GM19240 (cell line): ENCODE measurements around the gene CFAP251.
"Not testable (repeated sequence)": the region's sequence is repeated elsewhere in the genome, so short reads cannot be mapped to it uniquely, and the experiment has no call there.

Experiments used
- DNase-seq: peaks from one replicate; pipeline ENCODE4 v3.0.0; 2011; ENCODE audit warnings: low spot score; ENCODE audit not compliant: insufficient read length

The CFAP251 gene

DNA sequence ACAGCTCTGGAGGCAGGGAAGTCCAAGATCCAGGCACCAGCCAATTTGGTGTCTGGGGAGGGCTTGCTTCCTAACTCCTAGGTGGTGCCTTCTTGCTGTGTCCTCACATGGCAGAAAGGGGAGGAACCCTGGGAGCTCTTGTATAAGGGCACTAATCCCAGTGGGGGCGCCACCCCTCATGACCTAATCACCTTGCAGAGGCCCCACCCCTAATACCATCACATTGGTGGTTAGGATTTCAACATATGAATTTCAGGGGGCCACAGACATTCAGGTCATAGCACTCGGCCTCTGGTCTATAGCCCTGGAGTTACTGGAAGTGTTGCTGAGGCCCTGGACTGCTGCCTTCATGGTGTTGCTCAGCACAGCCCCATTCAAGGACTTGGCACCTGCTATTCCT lies 15.2 kb upstream of the CFAP251 start:
- DNase-seq, result no peak

DNA sequence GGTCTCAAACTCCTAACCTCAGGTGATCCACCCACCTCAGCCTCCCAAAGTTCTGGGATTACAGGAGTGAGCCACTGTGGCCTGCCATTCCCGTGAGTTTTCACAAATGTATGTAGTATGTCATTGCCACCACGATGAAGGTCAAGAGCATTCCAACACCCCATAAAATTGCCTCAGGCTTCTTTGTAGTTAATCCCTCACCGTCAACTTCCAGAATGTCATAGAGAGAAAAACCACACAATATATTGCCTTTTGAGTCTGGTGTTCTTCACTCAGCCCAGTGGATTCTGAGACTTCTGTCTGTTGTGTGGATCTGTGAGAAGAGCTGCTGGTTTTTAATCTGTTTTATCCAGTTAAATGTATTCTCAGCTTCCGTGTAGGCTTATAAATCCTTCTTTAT lies 12.6 kb upstream of the CFAP251 start:
- DNase-seq, result no peak

DNA sequence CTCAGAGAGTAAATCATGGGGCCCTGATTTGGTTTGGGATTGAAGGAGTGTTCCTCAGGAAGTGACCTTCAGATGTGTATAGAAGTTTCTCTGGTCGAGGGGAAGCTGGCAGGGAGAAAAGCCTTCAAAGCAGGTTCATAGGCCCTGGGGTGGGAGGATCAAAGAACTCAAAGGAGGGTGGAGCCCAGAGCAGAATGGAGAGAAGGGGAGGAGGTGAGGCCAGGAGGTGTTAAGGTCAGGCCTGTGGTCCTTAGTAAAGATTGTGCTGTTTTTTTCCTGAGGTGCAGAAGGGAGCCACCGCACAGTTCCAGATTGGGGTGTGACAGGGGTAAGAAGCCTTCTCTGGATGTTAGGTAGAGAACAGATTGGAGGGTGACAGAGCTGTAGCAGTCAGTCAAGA lies 9.7 kb upstream of the CFAP251 start:
- no peak for DNase-seq

DNA sequence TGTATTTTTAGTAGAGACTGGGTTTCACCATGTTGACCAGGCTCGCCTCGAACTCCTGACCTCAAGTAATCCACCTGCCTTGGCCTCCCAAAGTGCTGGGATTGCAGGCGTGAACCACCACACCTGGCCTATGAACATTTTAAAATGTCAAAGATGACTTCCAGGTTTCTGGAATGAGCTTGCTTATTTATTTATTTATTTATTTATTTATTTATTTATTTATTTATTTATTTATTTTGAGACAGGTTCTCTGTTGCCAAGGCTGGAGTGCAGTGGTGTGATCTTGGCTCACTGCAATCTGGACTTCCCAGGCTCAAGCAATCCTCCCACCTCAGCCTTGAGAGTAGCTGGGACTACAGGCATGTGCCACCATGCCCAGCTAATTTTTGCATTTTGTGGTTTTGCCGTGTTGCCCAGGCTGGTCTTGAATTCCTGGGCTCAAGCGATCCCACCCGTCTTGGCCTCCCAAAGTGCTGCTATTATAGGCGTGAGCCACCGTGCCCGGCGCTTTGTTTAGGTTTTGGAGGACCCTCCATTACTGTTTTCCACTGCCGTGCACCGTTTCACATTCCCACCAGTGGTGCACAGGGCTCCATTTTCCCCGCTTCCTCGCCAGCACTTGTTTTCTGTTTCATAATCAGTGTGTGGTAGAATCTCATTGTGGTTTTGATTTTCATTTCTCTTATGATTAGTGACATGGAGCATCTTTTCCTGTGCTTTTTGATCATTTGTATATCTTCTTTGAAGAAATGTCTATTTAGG lies 6.4 kb upstream of the CFAP251 start:
- DNase-seq, result no peak

DNA sequence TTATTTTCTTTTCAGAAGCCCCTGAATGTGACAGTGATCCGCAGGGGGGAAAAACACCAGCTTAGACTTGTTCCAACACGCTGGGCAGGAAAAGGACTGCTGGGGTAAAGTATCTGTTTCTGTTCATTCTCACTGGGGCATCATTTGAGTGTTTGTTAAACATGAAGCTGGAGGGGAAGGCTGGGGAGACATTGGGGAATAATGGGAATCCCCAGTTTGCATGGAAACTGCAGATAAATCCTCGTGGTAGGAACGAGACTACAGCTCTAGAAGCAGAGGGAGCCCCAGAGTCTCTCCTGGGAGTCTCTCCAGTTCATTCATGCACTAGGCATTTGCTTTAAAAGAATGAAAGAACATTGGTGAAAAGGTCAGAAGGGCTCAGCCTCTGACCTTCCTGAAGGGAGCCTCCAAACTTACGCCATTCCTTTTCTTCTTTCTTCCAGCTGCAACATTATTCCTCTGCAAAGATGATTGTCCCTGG lies 2.5 kb upstream of the CFAP251 start:
- no peak for DNase-seq

DNA sequence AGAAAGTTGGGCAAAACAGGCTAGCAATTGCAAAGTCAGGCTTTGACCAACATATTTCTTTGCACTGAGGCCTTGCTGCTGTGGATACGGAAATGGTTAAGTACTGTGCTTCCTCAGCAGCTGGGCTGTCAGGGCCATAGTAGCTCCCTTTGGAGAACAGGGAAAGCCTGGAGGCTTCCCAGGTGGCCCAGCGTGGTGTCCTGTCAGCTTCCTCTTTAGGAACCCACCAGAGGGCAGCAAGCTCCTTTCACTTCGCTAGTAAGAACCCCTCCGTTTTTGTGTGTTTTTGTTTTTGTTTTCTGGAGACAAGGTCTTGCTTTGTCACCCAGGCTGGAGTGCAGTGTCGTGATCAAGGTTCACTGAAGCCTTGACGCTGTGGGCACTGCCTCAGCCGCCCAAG lies 1.7 kb upstream of the CFAP251 start:
- no peak for DNase-seq

DNA sequence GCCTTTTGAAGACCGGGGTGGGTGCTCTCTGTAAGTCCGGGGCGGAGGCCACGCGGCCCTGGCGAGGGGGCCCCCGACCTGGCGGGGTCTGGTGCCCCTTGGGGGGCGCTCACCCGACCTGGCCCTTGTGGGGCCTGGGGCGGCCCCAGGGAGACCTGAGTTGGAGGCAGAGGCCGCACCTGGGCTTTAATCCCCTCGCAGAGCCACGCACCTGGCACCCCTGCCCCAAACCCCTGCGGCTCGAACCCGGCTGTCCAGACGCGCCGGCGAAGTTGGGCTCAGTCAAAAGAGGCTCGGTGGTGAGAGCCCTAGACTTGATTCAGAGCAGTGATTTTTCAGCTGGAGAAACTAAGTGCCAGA lies 267 bp downstream of the CFAP251 start:
- no peak for DNase-seq

DNA sequence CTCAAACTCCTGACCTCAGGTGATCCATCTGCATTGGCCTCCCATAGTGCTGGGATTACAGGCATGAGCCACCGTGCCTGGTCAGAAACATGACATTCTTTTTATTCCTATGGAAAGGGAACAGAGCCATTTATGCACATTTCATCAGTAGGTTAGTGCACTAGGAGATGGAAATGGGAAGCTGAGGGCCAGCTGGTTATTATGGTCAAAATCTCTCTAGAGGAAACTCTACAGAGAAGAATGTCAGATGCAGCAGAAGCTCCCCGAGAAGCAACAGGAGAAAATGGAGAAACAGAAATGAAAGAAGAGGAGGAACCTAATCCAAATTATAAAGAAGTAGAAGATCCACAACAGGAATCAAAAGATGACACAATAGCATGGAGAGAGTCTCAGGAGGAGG lies 2.7 kb downstream of the CFAP251 start:
- no peak for DNase-seq

DNA sequence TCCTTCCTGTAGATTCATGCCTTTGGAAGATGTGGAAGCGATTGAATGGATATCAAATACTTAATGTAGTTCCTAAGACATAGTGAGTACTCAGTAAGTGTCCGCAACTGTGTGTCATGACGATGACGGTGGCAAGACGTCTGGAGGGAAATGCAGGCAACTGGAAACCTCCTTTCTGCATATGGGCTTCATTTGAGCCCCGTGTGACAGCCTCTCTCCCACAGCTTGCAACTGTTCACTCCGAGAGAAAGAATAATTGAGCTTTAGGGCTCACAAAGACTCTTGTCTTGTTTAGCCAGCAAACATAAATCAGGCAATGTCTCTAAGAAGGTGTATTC lies 6.9 kb downstream of the CFAP251 start:
- no peak for DNase-seq

DNA sequence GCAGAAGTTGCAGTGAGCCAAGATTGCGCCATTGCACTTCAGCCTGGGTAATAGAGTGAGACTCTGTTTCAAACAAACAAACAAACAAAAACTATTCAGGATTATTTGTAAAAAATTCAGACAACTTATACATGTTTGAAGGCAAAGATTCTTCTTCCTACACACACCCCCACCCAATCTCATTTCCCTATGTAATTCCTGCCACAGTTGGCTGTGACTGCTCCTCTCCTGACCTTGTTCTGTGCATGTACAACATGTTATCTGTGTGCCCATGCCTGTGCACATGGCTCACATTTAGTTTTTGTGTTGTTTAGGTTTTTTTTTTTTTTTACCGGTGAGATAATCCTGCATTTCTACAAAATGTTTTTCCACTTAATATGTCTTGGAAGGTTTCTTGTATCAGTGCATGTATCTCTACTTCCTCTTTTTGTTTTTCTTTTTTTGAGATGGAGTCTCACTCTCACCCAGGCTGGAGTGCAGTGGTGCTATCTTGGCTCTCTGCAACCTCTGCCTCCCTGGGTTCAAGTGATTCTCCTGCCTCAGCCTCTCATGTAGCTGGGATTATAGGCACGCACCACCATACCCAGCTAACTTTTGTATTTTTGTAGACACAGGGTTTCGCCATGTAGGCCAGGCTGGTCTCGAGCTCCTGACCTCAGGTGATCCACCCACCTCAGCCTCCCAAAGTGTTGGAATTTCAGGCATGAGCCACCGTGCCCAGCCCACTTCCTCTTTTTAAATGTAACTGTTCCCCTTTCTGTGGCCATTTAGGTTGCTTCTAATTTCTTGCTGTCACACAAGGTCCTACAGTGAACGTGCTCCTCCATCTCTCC lies 8.7 kb downstream of the CFAP251 start:
- DNase-seq, result no peak

DNA sequence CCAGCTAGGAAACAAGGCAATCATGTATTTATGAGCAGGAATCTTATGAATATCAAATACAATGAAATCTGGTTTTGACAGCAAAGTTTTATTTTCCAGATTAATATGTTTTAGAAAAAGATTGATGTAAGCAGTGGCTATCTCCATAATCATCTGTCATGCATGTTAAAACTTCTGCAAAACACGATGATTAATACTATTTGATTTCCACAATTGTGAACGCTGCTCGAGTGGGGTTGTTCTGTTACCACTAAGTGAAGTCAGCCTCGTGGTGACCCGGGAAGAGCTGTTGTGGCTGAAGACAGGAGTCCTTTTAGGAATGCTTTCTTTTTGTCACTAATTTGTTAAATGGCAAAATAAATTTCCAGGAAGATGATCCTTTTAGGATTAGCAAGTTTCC lies 9.4 kb downstream of the CFAP251 start:
- no peak for DNase-seq

DNA sequence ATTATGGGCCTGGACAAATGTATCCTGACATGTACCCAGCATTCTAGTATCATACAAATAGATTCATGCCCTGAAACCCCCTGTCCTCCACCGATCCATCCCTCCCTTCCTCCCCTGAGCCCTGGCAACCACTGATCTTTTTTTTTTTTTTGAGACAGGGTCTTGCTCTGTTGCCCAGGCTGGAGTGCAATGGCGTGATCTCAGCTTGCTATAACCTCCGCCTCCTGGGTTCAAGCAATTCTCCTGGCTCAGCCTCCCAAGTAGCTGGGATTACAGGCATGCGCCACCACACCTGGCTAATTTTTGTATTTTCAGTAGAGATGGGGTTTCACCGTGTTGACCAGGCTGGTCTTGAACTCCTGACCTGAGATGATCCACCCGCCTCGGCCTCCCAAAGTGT lies 11.2 kb downstream of the CFAP251 start:
- not testable (repeated sequence) for DNase-seq

DNA sequence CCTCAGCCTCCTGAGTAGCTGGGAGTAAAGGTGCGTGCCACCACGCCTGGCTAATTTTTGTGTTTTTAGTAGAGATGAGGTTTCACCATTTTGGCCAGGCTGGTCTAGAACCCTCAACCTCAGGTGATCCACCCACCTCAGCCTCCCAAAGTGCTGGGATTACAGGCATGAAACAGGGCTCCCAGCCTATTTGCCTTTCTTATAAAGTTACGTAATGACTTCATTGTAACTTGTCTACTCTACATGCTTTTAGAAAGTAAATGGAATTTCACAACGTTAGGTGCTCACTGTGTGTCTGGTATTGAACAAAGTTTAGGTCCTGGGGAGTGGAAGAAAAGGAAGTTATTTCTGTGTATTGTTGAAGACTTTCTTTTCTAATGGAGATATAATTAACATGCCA lies 12.5 kb downstream of the CFAP251 start:
- no peak for DNase-seq

DNA sequence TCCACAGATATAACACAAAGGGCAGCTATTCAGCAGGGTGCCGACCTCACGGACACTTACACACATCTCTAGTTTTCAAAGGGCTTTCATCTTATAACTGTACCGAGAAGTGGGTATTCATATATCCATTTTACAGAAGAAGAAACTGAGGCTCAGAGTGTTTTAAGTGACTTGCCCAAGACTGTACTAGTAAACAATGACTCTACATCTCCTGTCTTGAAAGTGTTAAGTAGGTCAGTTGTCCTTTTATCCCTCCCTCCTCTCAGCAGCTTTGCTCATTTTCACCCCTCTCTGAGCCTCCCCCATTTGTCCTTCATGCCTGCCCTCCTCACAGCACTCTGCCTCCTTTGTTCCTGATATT lies 13.8 kb downstream of the CFAP251 start:
- no peak for DNase-seq

DNA sequence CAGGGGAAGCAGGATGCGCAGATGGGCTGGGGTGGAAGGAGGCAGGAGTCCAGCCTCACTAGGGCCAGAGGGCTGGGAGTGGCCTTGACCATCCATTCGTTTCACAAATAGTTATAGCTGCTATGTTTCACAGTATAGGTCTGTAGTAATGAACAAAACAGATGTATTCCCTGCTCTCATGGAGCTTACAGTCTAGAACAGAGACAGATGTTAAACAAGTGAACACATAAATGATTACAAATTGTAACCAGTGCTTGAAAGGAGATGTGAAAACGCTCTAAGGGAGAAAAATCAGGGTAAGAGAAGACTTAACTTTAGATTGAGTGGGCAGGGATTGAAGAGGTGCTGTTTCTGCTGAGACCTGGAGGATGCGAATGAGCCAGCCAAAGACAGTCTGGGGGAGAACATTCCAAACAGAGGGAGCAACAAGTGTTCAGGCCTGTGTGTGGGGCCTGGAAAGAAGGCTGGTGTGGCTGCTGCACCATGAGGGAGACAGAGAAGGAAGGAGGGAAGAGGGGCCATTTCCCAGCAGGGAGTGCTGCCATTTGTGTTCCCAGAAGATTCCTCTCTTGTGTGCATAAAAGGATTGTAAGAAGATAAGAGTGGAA lies 14.6 kb downstream of the CFAP251 start:
- DNase-seq, result no peak

DNA sequence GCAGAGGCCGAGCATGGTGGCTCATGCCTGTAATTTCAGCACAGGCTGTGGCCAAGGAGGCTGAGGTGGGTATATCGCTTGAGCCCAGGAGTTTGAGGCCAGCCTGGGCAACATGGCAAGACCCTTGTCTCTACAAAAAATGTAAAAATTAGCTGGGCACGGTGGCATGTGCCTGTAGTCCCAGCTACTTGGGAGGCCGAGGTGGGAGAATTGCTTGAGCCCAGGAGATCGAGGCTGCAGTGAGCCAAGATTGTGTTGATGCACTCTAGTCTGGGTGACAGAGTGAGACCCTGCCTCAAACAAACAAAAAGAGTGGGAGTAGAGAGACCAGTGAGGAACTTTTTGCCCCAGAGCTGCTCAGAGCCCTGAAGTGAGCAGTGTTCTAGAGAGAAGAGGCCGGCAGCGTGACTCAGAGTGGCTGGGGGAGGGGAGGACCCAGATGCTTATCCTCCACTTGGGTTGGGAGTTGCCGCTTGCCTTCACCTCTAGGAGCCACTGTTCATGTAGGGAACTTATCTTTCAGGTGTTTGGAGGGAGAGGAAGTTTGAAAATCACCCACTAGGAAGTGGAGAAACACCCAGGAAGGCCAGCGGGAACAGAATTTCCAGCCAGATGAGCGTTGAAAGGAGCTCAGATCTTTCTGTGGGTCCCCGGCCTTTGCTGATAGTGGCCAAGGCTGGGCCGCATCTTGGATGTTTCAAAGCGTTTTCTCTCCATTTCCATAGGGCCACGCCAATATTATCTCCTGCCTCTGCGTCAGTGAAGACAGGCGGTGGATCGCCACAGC lies 15.3 kb downstream of the CFAP251 start:
- DNase-seq, result no peak

DNA sequence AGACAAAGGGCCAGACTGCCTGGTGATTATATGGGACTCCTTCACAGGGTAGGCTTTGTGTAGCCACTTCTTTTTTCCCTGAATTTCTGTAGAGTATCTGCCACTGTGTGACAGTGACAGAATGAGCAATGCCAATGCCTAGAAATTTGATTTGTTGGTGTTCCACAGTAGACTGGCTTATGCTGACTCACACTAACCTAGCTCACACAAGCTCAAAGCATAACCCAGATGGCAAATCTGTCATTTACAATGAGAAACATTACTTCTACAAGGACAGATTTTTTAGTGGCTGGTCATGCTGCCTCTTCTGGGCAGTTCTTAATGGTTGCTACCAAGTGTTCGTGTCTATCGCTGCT lies 15.9 kb downstream of the CFAP251 start:
- DNase-seq, result no peak

DNA sequence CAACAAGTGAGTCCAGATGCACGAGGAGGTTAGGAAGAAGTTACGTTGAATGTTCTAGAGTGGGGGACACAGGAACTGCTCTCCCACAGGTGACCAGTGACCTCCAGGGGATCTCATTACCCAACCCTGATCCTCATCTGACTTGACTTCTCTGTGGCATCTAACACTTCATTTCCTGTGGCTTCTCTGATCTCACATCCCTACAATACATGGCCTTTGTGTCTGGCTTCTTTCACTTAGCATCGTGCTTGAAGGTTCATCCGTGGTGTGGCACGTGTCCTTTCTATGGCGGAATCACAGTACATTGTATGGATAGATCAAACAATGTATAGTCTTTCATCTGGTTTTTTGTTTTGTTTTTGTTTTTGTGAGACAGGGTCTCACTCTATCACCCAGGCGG lies 19.3 kb downstream of the CFAP251 start:
- DNase-seq, result no peak

DNA sequence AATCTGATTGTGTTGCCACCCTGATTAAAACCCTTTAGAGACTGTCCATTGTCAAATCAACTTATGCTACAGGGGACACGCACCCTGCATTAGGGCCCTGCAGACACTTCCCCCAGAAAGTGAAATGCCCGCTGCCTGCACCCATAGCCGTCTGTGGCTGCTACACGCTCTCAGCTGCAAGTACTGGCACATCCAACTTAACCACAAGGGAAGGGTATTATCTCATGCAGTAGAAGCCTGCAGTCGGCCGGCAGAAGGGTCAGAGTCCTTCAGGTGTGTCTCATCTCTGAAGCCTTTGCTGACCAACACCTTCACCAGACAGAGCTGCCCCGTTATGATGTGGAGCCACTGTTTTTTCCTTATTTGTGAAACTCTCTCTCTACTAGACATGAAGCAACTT lies 20.8 kb downstream of the CFAP251 start:
- DNase-seq, result no peak

DNA sequence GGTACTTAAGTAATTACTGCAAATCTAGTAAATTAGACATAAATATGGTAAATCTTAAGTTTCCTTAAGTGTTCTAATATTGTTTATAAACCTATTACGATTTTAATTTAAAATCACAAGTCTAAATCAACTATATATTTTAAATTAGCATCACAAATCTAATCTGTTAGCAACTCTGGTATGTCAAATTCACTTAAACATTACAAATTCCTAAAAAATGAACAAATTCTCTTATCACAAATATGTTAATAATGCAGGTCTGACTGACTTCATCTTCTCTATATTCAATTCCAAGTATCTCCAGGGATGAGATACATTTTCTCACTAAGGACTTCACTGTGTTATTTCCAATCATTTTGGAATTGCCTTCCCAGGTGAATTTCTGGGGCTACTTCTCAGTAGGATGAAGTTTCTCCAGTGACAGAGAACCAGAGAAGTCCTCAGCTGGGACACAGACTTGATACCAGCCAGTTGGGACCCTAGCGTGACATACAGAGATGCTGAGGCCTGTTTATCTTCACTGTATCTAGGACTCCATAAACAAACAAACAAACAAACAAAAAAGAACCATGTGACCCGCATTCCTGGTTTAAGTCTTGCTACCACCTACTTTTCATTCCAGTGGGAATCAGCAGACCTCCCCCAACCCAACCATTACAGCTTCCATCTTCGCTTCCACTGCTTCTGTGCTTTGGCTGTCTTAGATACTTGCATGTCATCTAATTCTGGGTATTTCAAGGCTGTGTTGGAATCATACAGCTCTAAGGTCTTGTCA lies 21.8 kb downstream of the CFAP251 start:
- DNase-seq, result no peak

DNA sequence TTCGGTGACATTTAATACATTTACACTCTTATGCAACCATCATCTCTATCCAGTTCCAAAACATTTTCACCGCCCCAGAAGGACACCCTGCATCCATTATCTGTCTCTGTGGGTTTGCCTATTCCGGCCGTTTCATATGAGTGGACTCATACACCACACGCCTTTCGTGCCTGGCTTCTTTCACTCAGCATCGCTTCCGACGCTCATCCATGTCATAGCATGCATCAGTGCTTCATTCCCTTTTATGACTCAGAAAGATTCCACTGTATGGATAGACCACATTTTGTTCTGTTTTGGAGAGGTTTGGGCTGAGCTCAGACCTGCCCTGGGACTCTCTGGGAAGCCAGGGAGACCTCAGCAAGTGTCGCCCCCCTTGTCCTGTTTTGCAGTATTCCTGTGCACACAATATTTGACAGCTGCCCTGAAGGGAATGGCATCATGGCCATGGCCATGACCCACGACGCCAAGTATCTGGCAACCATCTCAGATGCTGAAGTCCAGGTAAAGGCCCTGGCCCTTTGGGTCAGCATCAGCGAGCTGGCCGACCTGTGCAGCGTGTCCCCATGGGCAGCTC lies 23.8 kb downstream of the CFAP251 start:
- no peak for DNase-seq
